ENCODE measurements around the gene CAPN5.
A peak's percentile ranks its signal among the peaks of the same experiment; 100 is the strongest.
"Not testable (repeated sequence)": the region's sequence is repeated elsewhere in the genome, so short reads cannot be mapped to it uniquely, and the experiment has no call there.

Gene CAPN5

GRCh38 chr11:77066229-77067042, at the start of gene CAPN5:
Gene CAPN5 (plus strand): TSS chr11:77066971. CDS start chr11:77084887, 17,916 bp downstream.
- Histone ChIP-seq H3K4me3 (ENCODE audit: insufficient read length, low read depth) (peak within 1 kb of the TSS; percentile 49), H3K4me1 (ENCODE audit: insufficient read depth, insufficient read length) (peaks cover 3% of the 10 kb centered on the region), H3K36me3 (ENCODE audit: insufficient read depth, insufficient read length, low read length) (no peaks in the 10 kb centered on the region), H3K27me3 (ENCODE audit: insufficient read depth, insufficient read length) (peaks cover 26% of the 10 kb centered on the region), H3K9me3 (ENCODE audit: insufficient read depth, low read length) (no peaks in the 10 kb centered on the region), H3K9ac (ENCODE audit: insufficient read length, low read depth) (peak within 1 kb of the TSS; percentile 67)
- TF ChIP-seq YY1 (IDR thresholded peaks at IDR 0.05; ENCODE audit: insufficient read depth, insufficient read length) (no peak), SUZ12 (IDR thresholded peaks at IDR 0.05; ENCODE audit: extremely low read depth, insufficient read depth, insufficient read length) (no peak), ZNF274 (IDR thresholded peaks at IDR 0.05; ENCODE audit: low read depth, low read length) (no peak)
- DNase-seq (ENCODE audit: low read depth, low spot score) = peak; percentile 91

- not testable (repeated sequence) for DNase-seq (ENCODE audit: low read depth, low spot score); H3K4me1 ChIP-seq (ENCODE audit: insufficient read depth, insufficient read length); H3K9ac ChIP-seq (ENCODE audit: insufficient read length, low read depth)
Measured at GRCh38 chr11:77018396-77018924, 48.3 kb upstream of the CAPN5 start.

DNA sequence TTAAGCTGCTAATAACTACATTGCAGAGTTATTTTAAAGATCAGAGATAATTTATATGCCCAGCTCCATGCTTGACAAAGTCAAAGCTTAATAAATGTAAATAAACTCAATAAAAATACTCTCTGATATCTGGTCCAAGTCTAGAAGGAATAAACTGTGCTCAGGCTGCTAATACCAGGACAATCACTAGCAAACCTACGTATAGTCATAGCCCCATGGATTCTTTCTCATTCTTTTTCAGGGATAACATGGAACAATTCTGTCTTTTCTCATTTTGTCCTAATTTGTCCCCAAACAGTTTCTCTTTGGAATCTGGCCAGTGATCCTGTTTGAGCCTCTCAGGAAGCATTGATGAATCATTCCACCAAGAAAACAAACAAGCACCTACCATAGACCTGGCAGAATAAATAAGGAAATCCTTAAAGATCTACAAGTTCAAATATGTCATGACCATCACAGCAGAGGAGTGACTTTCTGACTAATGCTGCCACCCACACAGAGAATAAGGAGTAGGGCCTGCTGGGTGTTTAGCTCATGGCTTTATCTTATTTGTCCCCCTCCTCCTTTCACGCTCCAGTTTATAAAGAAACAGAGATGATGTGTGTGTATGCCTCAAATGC, 46.7 kb upstream of the CAPN5 start:
- Histone ChIP-seq H3K9me3 (ENCODE audit: insufficient read depth, low read length) (no peaks in the 10 kb centered on the region), H3K36me3 (ENCODE audit: insufficient read depth, insufficient read length, low read length) (no peaks in the 10 kb centered on the region), H3K9ac (ENCODE audit: insufficient read length, low read depth) (no peak overlapping the region), H3K27me3 (ENCODE audit: insufficient read depth, insufficient read length) (no peaks in the 10 kb centered on the region), H3K4me1 (ENCODE audit: insufficient read depth, insufficient read length) (no peaks in the 10 kb centered on the region), H3K4me3 (ENCODE audit: insufficient read length, low read depth) (no peak overlapping the region)
- DNase-seq (ENCODE audit: low read depth, low spot score) = no peak
- TF ChIP-seq ZNF274 (IDR thresholded peaks at IDR 0.05; ENCODE audit: low read depth, low read length) (no peak), YY1 (IDR thresholded peaks at IDR 0.05; ENCODE audit: insufficient read depth, insufficient read length) (no peak), SUZ12 (IDR thresholded peaks at IDR 0.05; ENCODE audit: extremely low read depth, insufficient read depth, insufficient read length) (no peak)

More at GRCh38 chr11:77018396-77018924, 48.3 kb upstream of the CAPN5 start:
- not testable (repeated sequence) for H3K4me3 ChIP-seq (ENCODE audit: insufficient read length, low read depth); H3K36me3 ChIP-seq (ENCODE audit: insufficient read depth, insufficient read length, low read length); H3K27me3 ChIP-seq (ENCODE audit: insufficient read depth, insufficient read length); H3K9me3 ChIP-seq (ENCODE audit: insufficient read depth, low read length)

- no peaks in the 10 kb centered on the region for H3K4me1 ChIP-seq (ENCODE audit: insufficient read depth, insufficient read length)
- DNase-seq (ENCODE audit: low read depth, low spot score) = no peak
- H3K9me3 ChIP-seq (ENCODE audit: insufficient read depth, low read length) = no peaks in the 10 kb centered on the region
- no peak overlapping the region for H3K9ac ChIP-seq (ENCODE audit: insufficient read length, low read depth)
- no peaks in the 10 kb centered on the region for H3K27me3 ChIP-seq (ENCODE audit: insufficient read depth, insufficient read length)
- TF ChIP-seq YY1 (IDR thresholded peaks at IDR 0.05; ENCODE audit: insufficient read depth, insufficient read length) (no peak), ZNF274 (IDR thresholded peaks at IDR 0.05; ENCODE audit: low read depth, low read length) (no peak), SUZ12 (IDR thresholded peaks at IDR 0.05; ENCODE audit: extremely low read depth, insufficient read depth, insufficient read length) (no peak)
- H3K36me3 ChIP-seq (ENCODE audit: insufficient read depth, insufficient read length, low read length) = no peaks in the 10 kb centered on the region
- no peak overlapping the region for H3K4me3 ChIP-seq (ENCODE audit: insufficient read length, low read depth)
Measured at GRCh38 chr11:77020734-77021133, 46.0 kb upstream of the CAPN5 start.

DNA sequence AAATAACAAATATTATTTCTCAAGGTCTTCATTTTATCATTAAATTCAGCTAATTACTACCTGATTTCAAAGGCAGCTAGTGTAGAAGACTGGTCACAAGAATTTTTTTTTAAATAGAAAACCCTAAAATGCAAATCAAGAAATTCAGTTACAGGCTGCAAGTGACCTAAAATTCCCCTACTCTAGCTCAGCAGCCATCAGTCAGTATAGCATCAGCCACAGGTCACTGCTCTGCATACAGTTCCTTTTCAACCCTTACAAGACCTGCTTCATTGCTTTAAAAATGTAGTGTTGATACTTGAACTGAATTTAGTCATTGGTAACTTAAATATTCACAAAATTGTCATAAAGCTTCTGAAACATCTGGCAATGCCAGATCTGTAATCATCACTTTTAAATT, 42.0 kb upstream of the CAPN5 start:
- H3K9me3 ChIP-seq (ENCODE audit: insufficient read depth, low read length) = no peaks in the 10 kb centered on the region
- H3K9ac ChIP-seq (ENCODE audit: insufficient read length, low read depth) = no peak overlapping the region
- H3K36me3 ChIP-seq (ENCODE audit: insufficient read depth, insufficient read length, low read length) = no peaks in the 10 kb centered on the region
- no peak overlapping the region for H3K4me3 ChIP-seq (ENCODE audit: insufficient read length, low read depth)
- DNase-seq (ENCODE audit: low read depth, low spot score) = no peak
- TF ChIP-seq SUZ12 (IDR thresholded peaks at IDR 0.05; ENCODE audit: extremely low read depth, insufficient read depth, insufficient read length) (no peak), YY1 (IDR thresholded peaks at IDR 0.05; ENCODE audit: insufficient read depth, insufficient read length) (no peak), ZNF274 (IDR thresholded peaks at IDR 0.05; ENCODE audit: low read depth, low read length) (no peak)
- no peaks in the 10 kb centered on the region for H3K27me3 ChIP-seq (ENCODE audit: insufficient read depth, insufficient read length)
- no peaks in the 10 kb centered on the region for H3K4me1 ChIP-seq (ENCODE audit: insufficient read depth, insufficient read length)

GRCh38 chr11:77026221-77026620, 40.5 kb upstream of the CAPN5 start:
- DNase-seq (ENCODE audit: low read depth, low spot score) = no peak
- H3K36me3 ChIP-seq (ENCODE audit: insufficient read depth, insufficient read length, low read length) = no peaks in the 10 kb centered on the region
- no peaks in the 10 kb centered on the region for H3K9me3 ChIP-seq (ENCODE audit: insufficient read depth, low read length)
- no peaks in the 10 kb centered on the region for H3K4me1 ChIP-seq (ENCODE audit: insufficient read depth, insufficient read length)
- H3K4me3 ChIP-seq (ENCODE audit: insufficient read length, low read depth) = no peak overlapping the region
- no peaks in the 10 kb centered on the region for H3K27me3 ChIP-seq (ENCODE audit: insufficient read depth, insufficient read length)
- TF ChIP-seq SUZ12 (IDR thresholded peaks at IDR 0.05; ENCODE audit: extremely low read depth, insufficient read depth, insufficient read length) = no peak
- no peak for TF ChIP-seq ZNF274 (IDR thresholded peaks at IDR 0.05; ENCODE audit: low read depth, low read length)
- no peak for TF ChIP-seq YY1 (IDR thresholded peaks at IDR 0.05; ENCODE audit: insufficient read depth, insufficient read length)
- no peak overlapping the region for H3K9ac ChIP-seq (ENCODE audit: insufficient read length, low read depth)

- Histone ChIP-seq H3K4me1 (ENCODE audit: insufficient read depth, insufficient read length) (no peaks in the 10 kb centered on the region), H3K27me3 (ENCODE audit: insufficient read depth, insufficient read length) (no peaks in the 10 kb centered on the region), H3K36me3 (ENCODE audit: insufficient read depth, insufficient read length, low read length) (no peaks in the 10 kb centered on the region), H3K4me3 (ENCODE audit: insufficient read length, low read depth) (no peak overlapping the region), H3K9me3 (ENCODE audit: insufficient read depth, low read length) (no peaks in the 10 kb centered on the region), H3K9ac (ENCODE audit: insufficient read length, low read depth) (no peak overlapping the region)
- TF ChIP-seq ZNF274 (IDR thresholded peaks at IDR 0.05; ENCODE audit: low read depth, low read length) (no peak), SUZ12 (IDR thresholded peaks at IDR 0.05; ENCODE audit: extremely low read depth, insufficient read depth, insufficient read length) (no peak), YY1 (IDR thresholded peaks at IDR 0.05; ENCODE audit: insufficient read depth, insufficient read length) (no peak)
- no peak for DNase-seq (ENCODE audit: low read depth, low spot score)
Measured at GRCh38 chr11:77026743-77027142, 40.0 kb upstream of the CAPN5 start.
